ENCODE results near the gene TAX1BP1. TPM values are rescaled to one million over a fixed set of nuclear protein-coding genes. Genes with fewer than 3 reads are reported as not detected.

The TAX1BP1 gene
- total and polyA plus RNA-seq, 9 donors: 69.3 to 106 (median 83.7) TPM

DNA sequence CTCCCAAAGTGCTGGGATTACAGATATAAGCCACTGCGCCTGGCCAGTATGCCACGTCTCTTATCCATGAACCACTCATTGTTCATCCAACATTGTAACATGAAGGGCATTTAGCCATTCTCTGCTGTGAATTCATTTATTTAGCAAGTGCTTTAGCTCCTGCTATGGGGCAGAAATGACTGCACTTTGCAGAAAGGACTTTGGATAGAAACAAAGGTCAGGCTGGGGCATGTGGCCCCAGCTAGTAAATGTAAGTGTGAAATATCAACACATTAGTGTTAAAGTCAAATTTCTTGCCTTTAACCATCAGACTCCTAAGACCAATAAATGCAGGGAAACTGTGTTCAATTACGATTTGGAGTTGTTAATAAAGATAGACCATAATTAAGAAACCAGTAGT is 27.7 kb upstream of the TAX1BP1 start:
- intact Hi-C loops (cut with DNase I): no loop called here
- DNase-seq: no peak
- Histone ChIP-seq H3K36me3 (no peaks in the 10 kb centered on the region), H3K4me1 (ENCODE audit: insufficient read depth) (peaks cover 1% of the 10 kb centered on the region), H3K27me3 (no peaks in the 10 kb centered on the region), H3K27ac (no peak overlapping the region), H3K4me3 (no peak overlapping the region), H3K9me3 (no peaks in the 10 kb centered on the region)
- no peak for TF ChIP-seq EP300 (IDR thresholded peaks at IDR 0.05)
- TF ChIP-seq, protein P1, sequence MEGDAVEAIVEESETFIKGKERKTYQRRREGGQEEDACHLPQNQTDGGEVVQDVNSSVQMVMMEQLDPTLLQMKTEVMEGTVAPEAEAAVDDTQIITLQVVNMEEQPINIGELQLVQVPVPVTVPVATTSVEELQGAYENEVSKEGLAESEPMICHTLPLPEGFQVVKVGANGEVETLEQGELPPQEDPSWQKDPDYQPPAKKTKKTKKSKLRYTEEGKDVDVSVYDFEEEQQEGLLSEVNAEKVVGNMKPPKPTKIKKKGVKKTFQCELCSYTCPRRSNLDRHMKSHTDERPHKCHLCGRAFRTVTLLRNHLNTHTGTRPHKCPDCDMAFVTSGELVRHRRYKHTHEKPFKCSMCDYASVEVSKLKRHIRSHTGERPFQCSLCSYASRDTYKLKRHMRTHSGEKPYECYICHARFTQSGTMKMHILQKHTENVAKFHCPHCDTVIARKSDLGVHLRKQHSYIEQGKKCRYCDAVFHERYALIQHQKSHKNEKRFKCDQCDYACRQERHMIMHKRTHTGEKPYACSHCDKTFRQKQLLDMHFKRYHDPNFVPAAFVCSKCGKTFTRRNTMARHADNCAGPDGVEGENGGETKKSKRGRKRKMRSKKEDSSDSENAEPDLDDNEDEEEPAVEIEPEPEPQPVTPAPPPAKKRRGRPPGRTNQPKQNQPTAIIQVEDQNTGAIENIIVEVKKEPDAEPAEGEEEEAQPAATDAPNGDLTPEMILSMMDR (IDR thresholded peaks at IDR 0.05): no peak
- no peak for TF ChIP-seq POLR2A (IDR thresholded peaks at IDR 0.05)
- WGBS, 3 donors: 92 to 99% (median 97%) methylated on average over 3 of the region's 3 CpGs

- Histone ChIP-seq H3K4me3 (no peak overlapping the region), H3K27me3 (no peaks in the 10 kb centered on the region), H3K27ac (no peak overlapping the region), H3K9me3 (no peaks in the 10 kb centered on the region), H3K36me3 (no peaks in the 10 kb centered on the region), H3K4me1 (ENCODE audit: insufficient read depth) (no peaks in the 10 kb centered on the region)
- intact Hi-C loops (cut with DNase I): no loop called here
- TF ChIP-seq EP300 (IDR thresholded peaks at IDR 0.05): no peak
- no peak for TF ChIP-seq POLR2A (IDR thresholded peaks at IDR 0.05)
- TF ChIP-seq, protein P1 (IDR thresholded peaks at IDR 0.05): no peak
- 66 to 71% (median 68%) methylated on average over 4 of the region's 4 CpGs for WGBS, 3 donors
- no peak for DNase-seq
Observed at GRCh38 chr7:27714831-27715444, 25.0 kb upstream of the TAX1BP1 start.

DNA sequence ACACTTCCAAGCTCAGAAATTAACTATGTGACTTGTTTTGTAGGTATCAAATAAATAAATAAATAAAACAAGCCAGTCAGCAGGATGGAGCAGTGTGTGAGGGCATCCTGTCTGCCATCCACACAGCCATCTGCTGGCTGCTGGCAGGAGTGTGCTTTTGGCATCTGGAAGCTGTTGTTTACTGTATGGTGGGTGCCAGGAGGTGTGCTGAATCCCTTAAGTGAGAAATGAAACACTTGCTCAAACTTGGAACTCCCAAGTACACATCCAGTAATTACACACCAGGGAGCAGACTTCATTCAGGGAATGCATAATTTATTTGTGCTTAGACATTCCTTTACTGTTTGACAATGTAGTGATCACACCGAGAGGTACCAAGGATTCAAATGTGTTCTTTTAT is 16.9 kb upstream of the TAX1BP1 start:
- Histone ChIP-seq H3K9me3 (no peaks in the 10 kb centered on the region), H3K27ac (no peak overlapping the region), H3K36me3 (no peaks in the 10 kb centered on the region), H3K4me3 (no peak overlapping the region), H3K4me1 (ENCODE audit: insufficient read depth) (no peaks in the 10 kb centered on the region), H3K27me3 (no peaks in the 10 kb centered on the region)
- no peak for TF ChIP-seq POLR2A (IDR thresholded peaks at IDR 0.05)
- no peak for TF ChIP-seq EP300 (IDR thresholded peaks at IDR 0.05)
- TF ChIP-seq, protein P1 (IDR thresholded peaks at IDR 0.05): no peak
- 50 to 55% (median 52%) methylated on average over 1 of the region's 1 CpG for whole genome bisulfite sequencing, 3 donors
- no peak for DNase-seq
- intact Hi-C loops (cut with DNase I): no loop called here

- no peaks in the 10 kb centered on the region for H3K27me3 ChIP-seq
- no peak overlapping the region for H3K27ac ChIP-seq
- 75 to 80% (median 75%) methylated on average over 6 of the region's 6 CpGs for WGBS, 3 donors
- no peak for DNase-seq
- H3K4me1 ChIP-seq (ENCODE audit: insufficient read depth): no peaks in the 10 kb centered on the region
- H3K9me3 ChIP-seq: no peaks in the 10 kb centered on the region
- H3K36me3 ChIP-seq: no peaks in the 10 kb centered on the region
- TF ChIP-seq, protein P1 (IDR thresholded peaks at IDR 0.05): no peak
- no peak for TF ChIP-seq POLR2A (IDR thresholded peaks at IDR 0.05)
- no peak for TF ChIP-seq EP300 (IDR thresholded peaks at IDR 0.05)
- intact Hi-C loops (cut with DNase I): no loop called here
- H3K4me3 ChIP-seq: no peak overlapping the region
Observed at GRCh38 chr7:27727058-27727457, 12.9 kb upstream of the TAX1BP1 start.
